Panc1 (cell line): ENCODE measurements around the gene ATP6V0E2. TPM values are rescaled to one million over a fixed set of nuclear protein-coding genes. Genes with fewer than 3 reads are reported as not detected.
"Not testable (repeated sequence)": the region's sequence is repeated elsewhere in the genome, so short reads cannot be mapped to it uniquely, and the experiment has no call there.

ENCODE experiments used
- ATAC-seq: fragments of 200-7000 bp; cut with Tn5 transposase; 2 replicates; pipeline ENCODE4 v1.9.1; 2020; ENCODE audit warnings: mild to moderate bottlenecking, moderate library complexity
- BruUV-seq: library from RNA; stranded (reverse); fragments of 400-500 nt; replicated peaks from 2 replicates; lab custom pipeline; 2021; lab: Mats Ljungman, UMichigan
- CTCF ChIA-PET: fragments of 300-600 bp; sonication (Branson Sonifier 250); formaldehyde crosslinking; loops from one replicate; lab custom pipeline; 2022; ENCODE audit warnings: antibody characterized with exemption; lab: Charles Lee
- POLR2A ChIA-PET: fragments of 300-600 bp; sonication (Branson Sonifier 250); formaldehyde crosslinking; loops from one replicate; lab custom pipeline; 2022; ENCODE audit warnings: antibody characterized with exemption; lab: Charles Lee
- DNase-seq: peaks from one replicate; pipeline ENCODE4 v3.0.0-alpha.2; 2010; ENCODE audit warnings: low read depth, low spot score
- H3K27ac ChIP-seq: 2 replicates; pipeline ENCODE4 v1.5.1; 2011; ENCODE audit warnings: mild to moderate bottlenecking, low read length, inconsistent platforms
- H3K27me3 ChIP-seq: fragments of 200-500 bp; sonication (Bioruptor generic); 2 replicates; pipeline ENCODE4 v1.6.0; 2014; ENCODE audit warnings: low read length, inconsistent platforms; ENCODE audit not compliant: control insufficient read depth, insufficient read depth
- H3K36me3 ChIP-seq: fragments of 200-500 bp; sonication (Bioruptor generic); 2 replicates; pipeline ENCODE4 v1.5.1; 2014; ENCODE audit warnings: inconsistent platforms, mild to moderate bottlenecking, low read length, moderate library complexity; ENCODE audit not compliant: control insufficient read depth, insufficient read depth
- H3K4me1 ChIP-seq: 2 replicates; pipeline ENCODE4 v1.5.1; 2011; ENCODE audit warnings: inconsistent platforms, mild to moderate bottlenecking, low read length, moderate library complexity; ENCODE audit not compliant: control insufficient read depth, insufficient read depth
- H3K4me3 ChIP-seq, 2 experiments: 2 replicates each; pipeline ENCODE4 v1.5.1; 2011 to 2012; ENCODE audit warnings: low read depth in 2 of 2, low read length in 2 of 2, mild to moderate bottlenecking in 2 of 2, inconsistent platforms in 1 of 2, moderate library complexity in 1 of 2
- H3K9me3 ChIP-seq: fragments of 200-500 bp; sonication (Bioruptor generic); 2 replicates; pipeline ENCODE4 v1.5.1; 2014; ENCODE audit warnings: low read depth, mild to moderate bottlenecking, inconsistent platforms, low read length, moderate library complexity; ENCODE audit not compliant: control insufficient read depth, insufficient read depth
- CTCF ChIP-seq: fragments of 450-650 bp; IDR thresholded peaks from 2 replicates; pipeline ENCODE4 v1.5.1; 2017; ENCODE audit warnings: mild to moderate bottlenecking
- POLR2AphosphoS5 ChIP-seq: IDR thresholded peaks from 2 replicates; pipeline ENCODE4 v1.6.1; 2012; ENCODE audit warnings: mild to moderate bottlenecking, low read depth, low read length, moderate library complexity
- REST ChIP-seq, 2 experiments: IDR thresholded peaks; 2 replicates each; pipeline ENCODE4 v1.6.1; 2011 to 2012; ENCODE audit warnings: low read depth in 2 of 2, control low read depth in 1 of 2, low read length in 1 of 2, mild to moderate bottlenecking in 1 of 2, moderate library complexity in 1 of 2; ENCODE audit not compliant: insufficient read depth in 1 of 2
- SIN3A ChIP-seq: IDR thresholded peaks from 2 replicates; pipeline ENCODE4 v1.6.1; 2012; ENCODE audit warnings: low read depth, mild to moderate bottlenecking, low read length, moderate library complexity, borderline replicate concordance; ENCODE audit not compliant: insufficient read depth
- TCF7L2 ChIP-seq: IDR thresholded peaks from 2 replicates; pipeline ENCODE4 v1.6.1; 2011; ENCODE audit warnings: mild to moderate bottlenecking, low read depth, low read length, inconsistent platforms
- in situ Hi-C: cut with HindIII; loops from 2 replicates; pipeline ENCODE4 v1.10.0; 2016; ENCODE audit warnings: low sequenced_read_pairs, low pct_unique_long_range_greater_than_20kb
- intact Hi-C: fragments of 100-400 bp; cut with micrococcal nuclease; formaldehyde crosslinking; loops from one replicate; pipeline ENCODE4 v1.10.0; 2022; ENCODE audit not compliant: unreplicated experiment
- total RNA-seq: library from RNA; stranded (reverse); gene quantifications from one replicate; pipeline ENCODE4 v1.2.1, GENCODE V29; 2021; ENCODE audit not compliant: unreplicated experiment

ATP6V0E2 gene
- total RNA-seq, 1 experiment from 2014 or later = 44.7 TPM

- in situ Hi-C loops = no loop called here
- ATAC-seq = no peak
- no peak overlapping the region for H3K4me3 ChIP-seq
- DNase-seq = no peak
- CTCF ChIA-PET = no interaction called here
- POLR2A ChIA-PET = no interaction called here
- intact Hi-C loops = no loop called here
- TF ChIP-seq TCF7L2 (no peak), SIN3A (no peak), CTCF (no peak), REST (IDR thresholded peaks at IDR 0.05; ENCODE audit: insufficient read depth in 1 of 2, low read depth in 2 of 2, low read length in 1 of 2) (no peak), POLR2AphosphoS5 (no peak)
- H3K4me1 ChIP-seq = no peaks in the 10 kb centered on the region
- no peaks in the 10 kb centered on the region for H3K36me3 ChIP-seq
- no peak overlapping the region for H3K27ac ChIP-seq
- H3K9me3 ChIP-seq = no peaks in the 10 kb centered on the region
- no TSS peak for BruUV-seq
- 0 out of 2 replicates have a peak, but pooled peaks cover 4% of the 10 kb centered on the region for H3K27me3 ChIP-seq
Observed at GRCh38 chr7:149828357-149829309, 45.1 kb upstream of the ATP6V0E2 start.

DNA sequence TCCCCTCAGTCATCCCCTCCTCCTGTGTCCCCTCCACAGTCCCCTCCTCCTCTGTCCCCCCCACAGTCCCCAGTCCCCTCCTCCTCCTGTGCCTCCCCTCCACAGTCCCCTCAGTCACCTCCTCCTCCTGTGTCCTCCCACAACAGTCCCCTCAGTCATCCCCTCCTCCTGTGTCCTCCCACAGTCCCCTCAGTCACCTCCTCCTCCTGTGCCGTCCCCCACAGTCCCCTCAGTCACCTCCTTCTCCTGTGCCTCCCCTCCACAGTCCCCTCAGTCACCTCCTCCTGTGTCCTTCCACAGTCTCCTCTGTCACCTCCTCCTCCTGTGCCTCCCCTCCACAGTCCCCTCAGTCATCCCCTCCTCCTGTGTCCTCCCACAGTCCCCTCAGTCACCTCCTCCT lies 43.2 kb upstream of the ATP6V0E2 start:
- ATAC-seq, DNase-seq, H3K27me3 ChIP-seq, POLR2A ChIA-PET, H3K4me3 ChIP-seq, H3K9me3 ChIP-seq, H3K4me1 ChIP-seq, CTCF ChIA-PET, H3K36me3 ChIP-seq, in situ Hi-C loops, BruUV-seq, H3K27ac ChIP-seq, intact Hi-C loops: not testable (repeated sequence)
